B cell (primary cell): Measurements from ENCODE around the gene ZNF91. TPM values are rescaled to one million over a fixed set of nuclear protein-coding genes. Genes with fewer than 3 reads are reported as not detected.

Source experiments
- ATAC-seq: fragments of 200-7000 bp; cut with Tn5 transposase; one replicate; pipeline ENCODE4 v1.10.0; 2021; ENCODE audit warnings: low read depth, mild to moderate bottlenecking, moderate number of reproducible peaks, moderate library complexity
- CTCF ChIA-PET: fragments of 350-600 bp; sonication (Branson Sonifier 250); formaldehyde crosslinking; loops from one replicate; lab custom pipeline; 2021; ENCODE audit warnings: antibody characterized with exemption, inconsistent platforms; lab: Charles Lee
- POLR2A ChIA-PET: fragments of 350-600 bp; sonication (Branson Sonifier 250); formaldehyde crosslinking; loops from one replicate; lab custom pipeline; 2021; ENCODE audit warnings: antibody characterized with exemption; lab: Charles Lee
- DNase-seq: peaks from one replicate; pipeline ENCODE4 v3.0.0; 2013
- H2AFZ ChIP-seq: 2 replicates; pipeline ENCODE4 v1.6.1; 2012; ENCODE audit warnings: mild to moderate bottlenecking, low read depth, low read length; ENCODE audit not compliant: insufficient read depth, poor library complexity, severe bottlenecking
- H3K27ac ChIP-seq, 2 donors: 1 replicate in 1 of 2; 2 replicates in 1 of 2; pipeline ENCODE4 v1.5.1; 2012 to 2013; ENCODE audit warnings: low read length in 2 of 2, mild to moderate bottlenecking in 2 of 2, moderate library complexity in 1 of 2
- H3K27me3 ChIP-seq, 4 experiments: fragments of 200-600 bp in 1 of 4; sonication (generic) in 1 of 4; replicated peaks in 1 of 4; 1 replicate in 2 of 4; 2 replicates in 2 of 4; pipeline versions ENCODE4 v1.6.1 to v1.7.0; 2013 to 2016; ENCODE audit warnings: low read length in 3 of 4, mild to moderate bottlenecking in 2 of 4, mixed read lengths in 1 of 4, moderate library complexity in 1 of 4; ENCODE audit not compliant: insufficient read depth in 4 of 4, control insufficient read depth in 3 of 4; ENCODE audit errors: control extremely low read depth in 1 of 4
- H3K36me3 ChIP-seq, 2 experiments: replicated peaks in 1 of 2; 1 replicate in 1 of 2; 2 replicates in 1 of 2; pipeline versions ENCODE4 v1.6.1 to v1.7.1; 2013; ENCODE audit warnings: low read length in 1 of 2; ENCODE audit not compliant: insufficient read depth in 2 of 2, control insufficient read depth in 1 of 2; ENCODE audit errors: control extremely low read depth in 1 of 2, extremely low read depth in 1 of 2
- H3K4me1 ChIP-seq, 2 donors: fragments of 200-600 bp in 1 of 2; sonication (generic) in 1 of 2; 1 replicate in 1 of 2; 2 replicates in 1 of 2; pipeline versions ENCODE4 v1.5.1 to v1.6.1; 2013 to 2017; ENCODE audit warnings: low read length in 2 of 2; ENCODE audit not compliant: control insufficient read depth in 2 of 2, insufficient read depth in 2 of 2
- H3K4me2 ChIP-seq: replicated peaks from 2 replicates; pipeline ENCODE3; 2012; ENCODE audit warnings: mild to moderate bottlenecking, low read depth, low read length; ENCODE audit not compliant: poor library complexity, severe bottlenecking
- H3K4me3 ChIP-seq, 5 experiments: fragments of 200-600 bp in 1 of 5; sonication (generic) in 1 of 5; 1 replicate in 3 of 5; 2 replicates in 2 of 5; pipeline versions ENCODE4 v1.5.1 to v1.7.0; 2011 to 2016; ENCODE audit warnings: low read length in 4 of 5, mild to moderate bottlenecking in 4 of 5, low read depth in 2 of 5, control low read depth in 1 of 5, moderate library complexity in 1 of 5; ENCODE audit not compliant: insufficient read depth in 1 of 5; ENCODE audit errors: control extremely low read depth in 1 of 5, extremely low read depth in 1 of 5
- H3K79me2 ChIP-seq: fragments of 200-600 bp; sonication (generic); one replicate; pipeline ENCODE4 v1.6.0; 2016; ENCODE audit warnings: low read length; ENCODE audit not compliant: control insufficient read depth, insufficient read depth
- H3K9ac ChIP-seq: fragments of 200-600 bp; sonication (generic); 2 replicates; pipeline ENCODE4 v1.6.1; 2017; ENCODE audit warnings: mild to moderate bottlenecking, low read length, moderate library complexity
- H3K9me3 ChIP-seq, 3 donors: one replicate each; pipeline versions ENCODE4 v1.6.1 to v1.7.1; 2013; ENCODE audit warnings: low read length in 2 of 3; ENCODE audit not compliant: control insufficient read depth in 2 of 3, insufficient read depth in 1 of 3; ENCODE audit errors: control extremely low read depth in 1 of 3
- H4K20me1 ChIP-seq: 2 replicates; pipeline ENCODE4 v1.6.0; 2012; ENCODE audit warnings: mild to moderate bottlenecking, low read length; ENCODE audit not compliant: insufficient read depth, control insufficient read depth, poor library complexity, severe bottlenecking
- H3K27ac Mint-ChIP-seq: one replicate; pipeline ENCODE4 v1.8.0; 2021; ENCODE audit warnings: mixed read lengths
- H3K27me3 Mint-ChIP-seq: one replicate; pipeline ENCODE4 v1.8.0; 2021; ENCODE audit warnings: mixed read lengths
- H3K4me1 Mint-ChIP-seq: one replicate; pipeline ENCODE4 v1.8.0; 2021; ENCODE audit warnings: mixed read lengths
- H3K4me3 Mint-ChIP-seq: one replicate; pipeline ENCODE4 v1.8.0; 2021; ENCODE audit warnings: mixed read lengths
- H3K9me3 Mint-ChIP-seq: one replicate; pipeline ENCODE4 v1.8.0; 2022; ENCODE audit warnings: mixed read lengths; ENCODE audit not compliant: insufficient read depth
- EZH2 ChIP-seq: IDR thresholded peaks from 2 replicates; pipeline ENCODE4 v1.6.1; 2012; ENCODE audit warnings: borderline replicate concordance, low read depth, mild to moderate bottlenecking, moderate library complexity, low read length; ENCODE audit not compliant: insufficient read depth, poor library complexity, severe bottlenecking
- WGBS: methylation state at CpG from one replicate; pipeline ENCODE4 v1.1.5; 2013; ENCODE audit warnings: missing lambda C conversion rate; ENCODE audit not compliant: insufficient coverage; 5-methylcytosine and 5-hydroxymethylcytosine counted together
- intact Hi-C: fragments of 100-400 bp; cut with micrococcal nuclease; formaldehyde crosslinking; loops from one replicate; pipeline ENCODE4 v1.10.0; 2022
- polyA plus RNA-seq: library from polyadenylated mRNA; depleted of rRNA; stranded (reverse); fragments of >200 nt; gene quantifications from 2 replicates; pipeline ENCODE4 v1.2.3, GENCODE V29; 2012
- total RNA-seq, 2 donors: library from RNA; stranded (reverse); fragments of 120-200 nt in 1 of 2; gene quantifications; 1 replicate in 1 of 2; 2 replicates in 1 of 2; pipeline versions ENCODE4 v1.2.3 to v1.2.4, GENCODE V29; 2013 to 2022
- TF ChIP-seq, protein P1 (sequence below): fragments of 200-600 bp; IDR thresholded peaks from one replicate; pipeline ENCODE4 v1.8.0; 2022; ENCODE audit warnings: antibody characterized with exemption, mild to moderate bottlenecking

The ZNF91 gene
- total and polyA plus RNA-seq, 2 donors (not counting 1 experiment from before 2014, with no cell fraction given): 17.9 to 79.6 TPM

DNA sequence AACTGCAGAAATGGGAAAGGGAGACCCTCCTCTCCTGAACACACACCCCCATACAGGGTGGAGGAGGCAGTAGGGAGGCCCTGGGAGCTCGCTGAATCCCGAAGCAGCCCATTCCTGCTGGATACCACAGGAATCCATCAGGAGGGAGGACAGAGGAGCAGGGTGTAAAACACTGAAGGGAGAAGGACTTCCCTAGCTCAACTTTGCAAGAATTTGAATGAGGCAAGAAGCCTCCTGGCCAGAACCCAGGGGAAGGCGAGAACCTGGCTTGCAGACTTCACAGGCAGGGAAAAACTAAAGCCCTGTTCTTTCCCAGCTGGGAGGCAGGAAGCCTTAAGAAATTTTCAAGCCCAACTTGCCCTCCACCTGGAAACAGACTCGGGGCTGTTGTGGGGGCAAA is 43.5 kb downstream of the ZNF91 start:
- POLR2A ChIA-PET: no interaction called here
- Histone ChIP-seq H3K79me2 (peaks cover 19% of the 10 kb centered on the region), H3K4me1 (no peaks in the 10 kb centered on the region), H3K9ac (no peak overlapping the region), H3K36me3 (peaks cover 14 to 22% of the 10 kb centered on the region in 2 experiments), H2AFZ (no peak overlapping the region), H3K27ac (no peak overlapping the region), H3K4me2 (no peak overlapping the region), H3K9me3 (peaks cover 14 to 86% (median 53%) of the 10 kb centered on the region in 3 donors), H4K20me1 (no peaks in the 10 kb centered on the region), H3K4me3 (no peak overlapping the region), H3K27me3 (no peaks in the 10 kb centered on the region)
- Mint-ChIP-seq H3K27me3 (no peaks in the 10 kb centered on the region), H3K27ac (no peak overlapping the region), H3K4me3 (no peak overlapping the region), H3K9me3 (peaks cover 50% of the 10 kb centered on the region), H3K4me1 (no peaks in the 10 kb centered on the region)
- intact Hi-C loops: no loop called here
- DNase-seq: no peak
- WGBS: 100% methylated on average over 1 of the region's 4 CpGs
- no peak for TF ChIP-seq EZH2
- TF ChIP-seq, protein P1, sequence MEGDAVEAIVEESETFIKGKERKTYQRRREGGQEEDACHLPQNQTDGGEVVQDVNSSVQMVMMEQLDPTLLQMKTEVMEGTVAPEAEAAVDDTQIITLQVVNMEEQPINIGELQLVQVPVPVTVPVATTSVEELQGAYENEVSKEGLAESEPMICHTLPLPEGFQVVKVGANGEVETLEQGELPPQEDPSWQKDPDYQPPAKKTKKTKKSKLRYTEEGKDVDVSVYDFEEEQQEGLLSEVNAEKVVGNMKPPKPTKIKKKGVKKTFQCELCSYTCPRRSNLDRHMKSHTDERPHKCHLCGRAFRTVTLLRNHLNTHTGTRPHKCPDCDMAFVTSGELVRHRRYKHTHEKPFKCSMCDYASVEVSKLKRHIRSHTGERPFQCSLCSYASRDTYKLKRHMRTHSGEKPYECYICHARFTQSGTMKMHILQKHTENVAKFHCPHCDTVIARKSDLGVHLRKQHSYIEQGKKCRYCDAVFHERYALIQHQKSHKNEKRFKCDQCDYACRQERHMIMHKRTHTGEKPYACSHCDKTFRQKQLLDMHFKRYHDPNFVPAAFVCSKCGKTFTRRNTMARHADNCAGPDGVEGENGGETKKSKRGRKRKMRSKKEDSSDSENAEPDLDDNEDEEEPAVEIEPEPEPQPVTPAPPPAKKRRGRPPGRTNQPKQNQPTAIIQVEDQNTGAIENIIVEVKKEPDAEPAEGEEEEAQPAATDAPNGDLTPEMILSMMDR: no peak
- CTCF ChIA-PET: no interaction called here
- ATAC-seq: no peak

DNA sequence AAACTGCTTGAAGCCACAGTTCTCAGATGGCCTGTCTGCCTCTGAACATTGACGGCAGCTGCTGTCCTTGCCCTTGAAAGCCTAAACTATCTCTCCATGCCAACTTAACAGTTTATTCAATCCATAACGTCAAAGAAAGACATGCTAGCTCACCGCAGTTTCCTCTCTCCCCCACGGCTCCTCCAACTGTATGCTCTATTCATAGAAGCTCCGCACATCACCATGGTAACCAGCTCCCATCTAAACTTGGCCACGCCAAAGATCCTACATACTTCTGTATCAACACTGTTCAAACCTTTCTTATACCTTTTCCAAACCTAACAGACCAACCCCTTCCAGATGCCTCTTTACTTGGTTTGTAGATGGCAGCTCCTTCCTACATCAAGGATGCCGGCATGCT is 48.6 kb downstream of the ZNF91 start:
- peaks cover 45% of the 10 kb centered on the region for H3K9me3 Mint-ChIP-seq
- no peak overlapping the region for H3K4me3 Mint-ChIP-seq
- H3K27ac ChIP-seq: no peak overlapping the region
- CTCF ChIA-PET: no interaction called here
- DNase-seq (no peak), ATAC-seq (no peak)
- H3K4me1 Mint-ChIP-seq: peaks cover 1% of the 10 kb centered on the region
- POLR2A ChIA-PET: no interaction called here
- H3K27me3 ChIP-seq: no peaks in the 10 kb centered on the region
- no peak overlapping the region for H2AFZ ChIP-seq
- no peak overlapping the region for H3K27ac Mint-ChIP-seq
- intact Hi-C loops: no loop called here
- peaks cover 25% of the 10 kb centered on the region for H3K79me2 ChIP-seq
- H3K4me2 ChIP-seq: no peak overlapping the region
- no peak overlapping the region for H3K9ac ChIP-seq
- TF ChIP-seq, protein P1: no peak
- TF ChIP-seq EZH2: no peak
- H3K4me1 ChIP-seq: no peaks in the 10 kb centered on the region
- H3K36me3 ChIP-seq: peaks cover 11 to 23% of the 10 kb centered on the region in 2 experiments
- H3K27me3 Mint-ChIP-seq: no peaks in the 10 kb centered on the region
- peaks cover 10 to 90% (median 77%) of the 10 kb centered on the region in 3 donors for H3K9me3 ChIP-seq
- H3K4me3 ChIP-seq: no peak overlapping the region
- no peaks in the 10 kb centered on the region for H4K20me1 ChIP-seq
- whole genome bisulfite sequencing: 98% methylated on average over 7 of the region's 7 CpGs
